ENCODE results near the gene PLD3. TPM values are rescaled to one million over a fixed set of nuclear protein-coding genes. Genes with fewer than 3 reads are reported as not detected.

The PLD3 gene
- total RNA-seq, 1 donor, result 136 TPM

DNA sequence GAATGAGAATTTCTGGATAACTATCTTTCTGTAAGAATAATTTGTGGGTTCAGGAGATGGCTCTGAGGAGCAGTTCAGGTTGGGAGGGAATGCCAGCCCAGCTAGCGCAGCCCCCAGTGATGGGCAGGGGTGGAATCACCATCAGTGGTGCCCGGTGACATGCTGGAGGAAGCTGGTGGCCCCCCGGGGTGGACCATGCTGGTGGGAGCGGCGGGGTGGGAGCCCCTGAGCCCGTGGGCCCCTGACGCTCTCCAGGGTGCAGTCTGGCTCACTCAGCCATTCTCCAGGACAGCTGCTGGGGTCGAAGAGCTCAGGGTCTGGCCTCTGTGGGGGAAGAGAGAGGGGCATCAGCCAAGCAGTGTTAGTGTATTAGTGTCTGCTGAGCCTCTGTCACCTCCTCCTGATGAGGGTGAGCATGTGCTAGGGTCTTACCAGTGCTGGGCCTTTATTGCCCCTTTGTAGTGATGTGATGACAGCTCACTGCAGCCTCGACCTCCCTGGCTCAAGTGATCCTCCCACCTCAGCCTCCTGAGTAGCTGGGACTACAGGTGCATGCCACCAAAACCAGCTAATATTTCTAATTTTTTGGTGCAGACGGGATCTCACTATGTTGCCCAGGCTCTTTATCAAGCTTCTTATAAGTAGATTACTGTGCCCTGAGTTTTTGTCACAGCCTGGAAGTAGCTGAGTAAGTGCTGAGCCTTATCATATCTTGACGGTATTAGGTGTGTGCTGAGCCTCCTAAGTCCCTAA lies 31.1 kb downstream of the PLD3 start:
- DNase-seq (ENCODE audit: insufficient read length, low spot score, missing footprints), result peak; percentile 65
- Histone ChIP-seq H3K27me3 (ENCODE audit: insufficient read depth, low read length) (no peaks in the 10 kb centered on the region), H3K9me3 (ENCODE audit: low read depth, low read length) (no peaks in the 10 kb centered on the region), H3K27ac (ENCODE audit: low read depth, low read length) (no peak overlapping the region), H2AFZ (ENCODE audit: low read length) (no peak overlapping the region), H4K20me1 (ENCODE audit: insufficient read depth, low read length) (no peaks in the 10 kb centered on the region), H3K4me3 (ENCODE audit: insufficient read depth, low read length) (no peak overlapping the region), H3K4me1 (ENCODE audit: insufficient read depth, low read length) (no peaks in the 10 kb centered on the region), H3K79me2 (ENCODE audit: insufficient read depth, low read length) (no peaks in the 10 kb centered on the region), H3K36me3 (ENCODE audit: insufficient read depth, low read length) (peaks cover under 1% of the 10 kb centered on the region), H3K4me2 (ENCODE audit: insufficient read depth, low read length) (no peak overlapping the region)
- TF ChIP-seq, protein P1, sequence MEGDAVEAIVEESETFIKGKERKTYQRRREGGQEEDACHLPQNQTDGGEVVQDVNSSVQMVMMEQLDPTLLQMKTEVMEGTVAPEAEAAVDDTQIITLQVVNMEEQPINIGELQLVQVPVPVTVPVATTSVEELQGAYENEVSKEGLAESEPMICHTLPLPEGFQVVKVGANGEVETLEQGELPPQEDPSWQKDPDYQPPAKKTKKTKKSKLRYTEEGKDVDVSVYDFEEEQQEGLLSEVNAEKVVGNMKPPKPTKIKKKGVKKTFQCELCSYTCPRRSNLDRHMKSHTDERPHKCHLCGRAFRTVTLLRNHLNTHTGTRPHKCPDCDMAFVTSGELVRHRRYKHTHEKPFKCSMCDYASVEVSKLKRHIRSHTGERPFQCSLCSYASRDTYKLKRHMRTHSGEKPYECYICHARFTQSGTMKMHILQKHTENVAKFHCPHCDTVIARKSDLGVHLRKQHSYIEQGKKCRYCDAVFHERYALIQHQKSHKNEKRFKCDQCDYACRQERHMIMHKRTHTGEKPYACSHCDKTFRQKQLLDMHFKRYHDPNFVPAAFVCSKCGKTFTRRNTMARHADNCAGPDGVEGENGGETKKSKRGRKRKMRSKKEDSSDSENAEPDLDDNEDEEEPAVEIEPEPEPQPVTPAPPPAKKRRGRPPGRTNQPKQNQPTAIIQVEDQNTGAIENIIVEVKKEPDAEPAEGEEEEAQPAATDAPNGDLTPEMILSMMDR (IDR thresholded peaks at IDR 0.05; ENCODE audit: extremely low read depth, low read depth, low read length), result no peak

DNA sequence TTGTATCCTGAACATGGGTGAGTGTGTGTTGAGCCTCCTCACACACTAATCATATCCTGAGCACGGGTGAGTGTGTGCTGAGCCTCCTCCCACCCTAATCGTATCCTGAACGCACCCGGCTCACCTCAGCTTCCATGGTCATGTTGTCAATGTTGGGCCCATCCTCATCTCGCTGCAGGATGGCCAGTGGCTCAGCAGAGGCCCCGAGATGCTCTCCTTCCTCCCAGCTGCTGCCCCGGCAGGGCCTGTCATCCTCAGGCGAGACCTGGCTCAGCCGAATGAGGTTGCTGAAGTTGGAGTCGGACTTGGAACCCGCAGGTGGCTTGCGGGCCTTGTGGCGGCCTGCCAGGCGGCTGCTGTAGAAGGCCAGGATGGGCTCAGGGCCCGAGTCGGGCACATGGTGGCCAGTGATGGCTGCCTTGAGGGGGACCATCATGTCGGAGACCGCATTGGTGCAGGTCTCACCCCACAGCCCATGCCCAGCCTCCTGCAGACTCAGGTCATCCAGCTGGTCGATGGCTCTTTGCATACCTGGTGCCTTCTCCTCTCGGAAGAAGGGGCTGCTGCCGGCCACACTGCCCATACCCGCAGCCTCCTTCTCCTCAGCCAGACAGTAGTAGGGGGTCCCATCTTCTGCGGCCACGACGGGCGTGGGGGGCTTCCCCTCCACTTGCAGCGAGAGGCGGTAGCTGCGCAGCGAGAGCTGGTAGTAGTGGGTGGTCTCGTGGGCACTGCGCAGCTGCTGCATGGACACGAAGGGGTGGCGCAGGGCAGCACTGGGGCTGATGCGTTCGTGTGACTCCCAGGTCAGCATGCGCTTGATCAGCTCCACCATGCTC lies 31.9 kb downstream of the PLD3 start:
- Histone ChIP-seq H3K27me3 (ENCODE audit: insufficient read depth, low read length) (no peaks in the 10 kb centered on the region), H3K36me3 (ENCODE audit: insufficient read depth, low read length) (no peaks in the 10 kb centered on the region), H2AFZ (ENCODE audit: low read length) (no peak overlapping the region), H3K4me2 (ENCODE audit: insufficient read depth, low read length) (no peak overlapping the region), H3K4me3 (ENCODE audit: insufficient read depth, low read length) (no peak overlapping the region), H3K27ac (ENCODE audit: low read depth, low read length) (no peak overlapping the region), H3K79me2 (ENCODE audit: insufficient read depth, low read length) (no peaks in the 10 kb centered on the region), H3K4me1 (ENCODE audit: insufficient read depth, low read length) (no peaks in the 10 kb centered on the region), H4K20me1 (ENCODE audit: insufficient read depth, low read length) (no peaks in the 10 kb centered on the region), H3K9me3 (ENCODE audit: low read depth, low read length) (no peaks in the 10 kb centered on the region)
- DNase-seq (ENCODE audit: insufficient read length, low spot score, missing footprints), result peak; percentile 52
- TF ChIP-seq, protein P1 (IDR thresholded peaks at IDR 0.05; ENCODE audit: extremely low read depth, low read depth, low read length), result no peak

DNA sequence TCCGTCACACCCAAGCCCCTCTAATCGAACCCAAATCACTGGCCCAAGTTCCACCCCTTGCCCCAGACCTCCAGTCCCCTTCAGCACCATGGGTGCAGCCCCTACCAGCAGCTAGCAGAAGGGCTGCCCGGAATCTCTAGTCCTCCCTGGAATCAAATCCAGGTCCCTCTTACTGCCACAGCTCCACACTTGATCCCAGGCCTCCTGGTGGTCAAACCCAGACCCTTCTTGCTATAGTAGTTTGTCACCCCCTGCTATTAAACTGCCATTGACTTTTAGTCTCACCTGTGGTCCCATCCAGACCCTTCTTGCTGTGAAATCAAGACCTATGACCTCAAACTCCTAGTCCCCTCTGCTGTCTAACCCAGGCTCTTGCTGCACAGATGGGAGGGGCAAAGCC lies 32.8 kb downstream of the PLD3 start:
- Histone ChIP-seq H3K9me3 (ENCODE audit: low read depth, low read length) (no peaks in the 10 kb centered on the region), H3K4me2 (ENCODE audit: insufficient read depth, low read length) (no peak overlapping the region), H4K20me1 (ENCODE audit: insufficient read depth, low read length) (no peaks in the 10 kb centered on the region), H3K27me3 (ENCODE audit: insufficient read depth, low read length) (no peaks in the 10 kb centered on the region), H3K79me2 (ENCODE audit: insufficient read depth, low read length) (no peaks in the 10 kb centered on the region), H3K4me3 (ENCODE audit: insufficient read depth, low read length) (no peak overlapping the region), H2AFZ (ENCODE audit: low read length) (no peak overlapping the region), H3K36me3 (ENCODE audit: insufficient read depth, low read length) (no peaks in the 10 kb centered on the region), H3K27ac (ENCODE audit: low read depth, low read length) (no peak overlapping the region), H3K4me1 (ENCODE audit: insufficient read depth, low read length) (no peaks in the 10 kb centered on the region)
- DNase-seq (ENCODE audit: insufficient read length, low spot score, missing footprints), result peak; percentile 75
- TF ChIP-seq, protein P1 (IDR thresholded peaks at IDR 0.05; ENCODE audit: extremely low read depth, low read depth, low read length), result no peak

- Histone ChIP-seq H3K9me3 (ENCODE audit: low read depth, low read length) (no peaks in the 10 kb centered on the region), H3K4me3 (ENCODE audit: insufficient read depth, low read length) (no peak overlapping the region), H3K4me2 (ENCODE audit: insufficient read depth, low read length) (no peak overlapping the region), H3K36me3 (ENCODE audit: insufficient read depth, low read length) (no peaks in the 10 kb centered on the region), H2AFZ (ENCODE audit: low read length) (no peak overlapping the region), H3K4me1 (ENCODE audit: insufficient read depth, low read length) (no peaks in the 10 kb centered on the region), H4K20me1 (ENCODE audit: insufficient read depth, low read length) (no peaks in the 10 kb centered on the region), H3K27me3 (ENCODE audit: insufficient read depth, low read length) (no peaks in the 10 kb centered on the region), H3K79me2 (ENCODE audit: insufficient read depth, low read length) (no peaks in the 10 kb centered on the region), H3K27ac (ENCODE audit: low read depth, low read length) (no peak overlapping the region)
- TF ChIP-seq, protein P1 (IDR thresholded peaks at IDR 0.05; ENCODE audit: extremely low read depth, low read depth, low read length), result no peak
- peak; percentile 55 for DNase-seq (ENCODE audit: insufficient read length, low spot score, missing footprints)
These were observed 35.3 kb downstream of the PLD3 start for GRCh38 chr19:40383668-40384248.
